B cell (primary cell): ENCODE data around the gene CLDN6.

Source experiments
- CTCF ChIP-seq: fragments of 200-600 bp; IDR thresholded peaks from one replicate; pipeline ENCODE4 v1.8.0; 2022; ENCODE audit warnings: antibody characterized with exemption, mild to moderate bottlenecking
- EZH2 ChIP-seq: IDR thresholded peaks from 2 replicates; pipeline ENCODE4 v1.6.1; 2012; ENCODE audit warnings: borderline replicate concordance, low read depth, mild to moderate bottlenecking, moderate library complexity, low read length; ENCODE audit not compliant: insufficient read depth, poor library complexity, severe bottlenecking

GRCh38 chr16:3007059-3007956 is 10.7 kb downstream of the CLDN6 start:
- TF ChIP-seq EZH2 (no peak), CTCF (no peak)
